Esophagus (tissue), 2 donors: ENCODE data around the gene CTBP1. TPM values are rescaled to one million over a fixed set of nuclear protein-coding genes. Genes with fewer than 3 reads are reported as not detected.

Source experiments
- polyA plus RNA-seq, 2 donors: library from polyadenylated mRNA; stranded (reverse); fragments of 200-250 nt; gene quantifications; one replicate each; pipeline ENCODE4 v1.2.3, GENCODE V29; 2013
- donor health status: healthy with polysubstance abuse.
- donor health status: Bipolar disorder and iron deficiency.

Gene CTBP1
- polyA plus RNA-seq, 2 donors, result 71.7 to 87.2 TPM

Other genes with a start within 250 kb of the CTBP1 start
- 1 to 10 TPM; 2.3 to 3.4 TPM for gene FGFRL1, start 237.5 kb downstream of the CTBP1 start, polyA plus RNA-seq
- 1 to 10 TPM; 1.2 to 1.7 TPM for gene RNF212, start 135.6 kb downstream of the CTBP1 start, polyA plus RNA-seq
- 10 to 100 TPM; 17.0 to 26.9 TPM for gene SPON2, start 76.5 kb downstream of the CTBP1 start, polyA plus RNA-seq
- gene MAEA, start 40.8 kb upstream of the CTBP1 start, polyA plus RNA-seq, result 10 to 100 TPM; 43.3 to 54.3 TPM
- 10 to 100 TPM in 1 of 2 donors, 1 to 10 TPM in 1; 4.8 to 13.0 TPM for gene UVSSA, start 98.1 kb upstream of the CTBP1 start, polyA plus RNA-seq
- gene NKX1-1, start 157.3 kb upstream of the CTBP1 start, polyA plus RNA-seq, result not detected